Lower leg skin (tissue), 3 donors: ENCODE measurements around the gene CEBPZOS.

Experiments used
- CTCF ChIP-seq, 3 donors: fragments of 450-650 bp; IDR thresholded peaks; one replicate each; pipeline ENCODE4 v1.5.1; 2016; ENCODE audit warnings: antibody characterized with exemption in 3 of 3, mild to moderate bottlenecking in 3 of 3, moderate library complexity in 2 of 3
- POLR2A ChIP-seq, 2 donors: fragments of 450-650 bp; IDR thresholded peaks; one replicate each; pipeline ENCODE4 v1.6.1; 2016 to 2017; ENCODE audit warnings: antibody characterized with exemption in 2 of 2, mild to moderate bottlenecking in 1 of 2, moderate library complexity in 1 of 2

GRCh38 chr2:37180640-37181039 lies 15.7 kb upstream of the CEBPZOS start:
- TF ChIP-seq CTCF (IDR thresholded peaks at IDR 0.05) (no peak), POLR2A (IDR thresholded peaks at IDR 0.05) (no peak)
